Tibial nerve (tissue), 4 donors: ENCODE data around the gene ADAT3. TPM values are rescaled to one million over a fixed set of nuclear protein-coding genes. Genes with fewer than 3 reads are reported as not detected.

Experiments used
- DNase-seq, 2 donors: peaks; one replicate each; pipeline ENCODE4 v3.0.0-alpha.2; 2019; ENCODE audit warnings: low spot score in 2 of 2
- H3K27ac ChIP-seq, 4 donors: fragments of 200-600 bp; sonication (generic) in 3 of 4; one replicate each; pipeline ENCODE4 v1.5.1; 2017 to 2019; ENCODE audit warnings: mild to moderate bottlenecking in 1 of 4
- H3K27me3 ChIP-seq, 2 donors: fragments of 200-600 bp; sonication (generic) in 1 of 2; one replicate each; pipeline versions ENCODE4 v1.5.1 to v1.6.0; 2017 to 2019
- H3K36me3 ChIP-seq, 3 donors: fragments of 200-600 bp; sonication (generic); one replicate each; pipeline ENCODE4 v1.5.1; 2018 to 2019
- H3K4me1 ChIP-seq, 4 donors: fragments of 200-600 bp; sonication (generic) in 3 of 4; one replicate each; pipeline ENCODE4 v1.5.1; 2017 to 2019
- H3K4me3 ChIP-seq, 4 donors: fragments of 200-600 bp; sonication (generic) in 3 of 4; one replicate each; pipeline ENCODE4 v1.5.1; 2017 to 2019; ENCODE audit warnings: mild to moderate bottlenecking in 1 of 4, moderate library complexity in 1 of 4
- H3K9me3 ChIP-seq, 4 donors: fragments of 200-600 bp; sonication (generic) in 3 of 4; one replicate each; pipeline ENCODE4 v1.5.1; 2017 to 2019
- EP300 ChIP-seq, 2 donors: sonication (generic); formaldehyde crosslinking; IDR thresholded peaks; one replicate each; pipeline ENCODE4 v1.6.1; 2017; ENCODE audit warnings: antibody characterized with exemption in 2 of 2, mild to moderate bottlenecking in 1 of 2
- POLR2A ChIP-seq, 2 donors: fragments of 450-650 bp; IDR thresholded peaks; one replicate each; pipeline ENCODE4 v1.6.1; 2017; ENCODE audit warnings: antibody characterized with exemption in 2 of 2, mild to moderate bottlenecking in 2 of 2, moderate library complexity in 2 of 2
- WGBS, 2 donors: methylation state at CpG; one replicate each; pipeline ENCODE4 v1.1.5; 2018; 5-methylcytosine and 5-hydroxymethylcytosine counted together
- total RNA-seq, 4 donors: library from RNA; depleted of rRNA; stranded (reverse); fragments of >200 nt; gene quantifications; one replicate each; pipeline ENCODE4 v1.1.0, GENCODE V29; 2016
- TF ChIP-seq, protein P1 (sequence below), 5 experiments: fragments of 200-600 bp in 3 of 5; fragments of 450-650 bp in 2 of 5; sonication (generic) in 3 of 5; IDR thresholded peaks; one replicate each; pipeline ENCODE4 v1.5.1; 2016 to 2019; ENCODE audit warnings: antibody characterized with exemption in 5 of 5, mild to moderate bottlenecking in 3 of 5, moderate library complexity in 2 of 5

Gene ADAT3
- total RNA-seq, 4 donors from 2014 or later, result 2.4 to 8.7 (median 4.8) TPM

DNA sequence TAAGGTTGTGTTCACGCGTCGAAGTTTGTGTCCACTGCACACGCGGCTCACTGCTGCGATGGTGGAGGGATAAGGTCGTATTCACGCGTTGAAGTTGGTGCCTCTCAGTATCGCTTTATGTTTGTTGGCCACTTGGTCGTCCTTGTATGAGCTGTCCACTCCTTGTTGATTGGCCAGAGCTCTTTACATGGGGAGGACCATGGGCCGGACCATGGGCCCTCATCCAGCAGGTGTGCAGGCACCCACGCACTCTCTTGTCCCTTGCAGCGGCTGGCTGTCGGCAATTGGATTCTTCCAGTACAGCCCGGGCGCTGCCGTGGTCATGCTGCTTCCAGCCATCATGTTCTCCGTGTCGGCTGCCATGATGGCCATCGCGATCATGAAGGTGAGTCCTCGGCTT, 17.6 kb downstream of the ADAT3 start:
- 92 to 93% methylated on average over 23 of the region's 23 CpGs for WGBS, 2 donors
- H3K27ac ChIP-seq, result no peak overlapping the region
- no peak for TF ChIP-seq POLR2A (IDR thresholded peaks at IDR 0.05)
- TF ChIP-seq, protein P1, sequence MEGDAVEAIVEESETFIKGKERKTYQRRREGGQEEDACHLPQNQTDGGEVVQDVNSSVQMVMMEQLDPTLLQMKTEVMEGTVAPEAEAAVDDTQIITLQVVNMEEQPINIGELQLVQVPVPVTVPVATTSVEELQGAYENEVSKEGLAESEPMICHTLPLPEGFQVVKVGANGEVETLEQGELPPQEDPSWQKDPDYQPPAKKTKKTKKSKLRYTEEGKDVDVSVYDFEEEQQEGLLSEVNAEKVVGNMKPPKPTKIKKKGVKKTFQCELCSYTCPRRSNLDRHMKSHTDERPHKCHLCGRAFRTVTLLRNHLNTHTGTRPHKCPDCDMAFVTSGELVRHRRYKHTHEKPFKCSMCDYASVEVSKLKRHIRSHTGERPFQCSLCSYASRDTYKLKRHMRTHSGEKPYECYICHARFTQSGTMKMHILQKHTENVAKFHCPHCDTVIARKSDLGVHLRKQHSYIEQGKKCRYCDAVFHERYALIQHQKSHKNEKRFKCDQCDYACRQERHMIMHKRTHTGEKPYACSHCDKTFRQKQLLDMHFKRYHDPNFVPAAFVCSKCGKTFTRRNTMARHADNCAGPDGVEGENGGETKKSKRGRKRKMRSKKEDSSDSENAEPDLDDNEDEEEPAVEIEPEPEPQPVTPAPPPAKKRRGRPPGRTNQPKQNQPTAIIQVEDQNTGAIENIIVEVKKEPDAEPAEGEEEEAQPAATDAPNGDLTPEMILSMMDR (IDR thresholded peaks at IDR 0.05), result no peak
- TF ChIP-seq EP300 (IDR thresholded peaks at IDR 0.05), result no peak
- no peaks in the 10 kb centered on the region for H3K27me3 ChIP-seq
- no peaks in the 10 kb centered on the region for H3K4me1 ChIP-seq
- H3K9me3 ChIP-seq, result no peaks in the 10 kb centered on the region
- no peak for DNase-seq
- H3K4me3 ChIP-seq, result no peak overlapping the region
- peaks cover 0 to 79% (median 5%) of the 10 kb centered on the region in 3 donors for H3K36me3 ChIP-seq

- Histone ChIP-seq H3K9me3 (no peaks in the 10 kb centered on the region), H3K4me1 (no peaks in the 10 kb centered on the region), H3K36me3 (peaks cover 0 to 73% (median 5%) of the 10 kb centered on the region in 3 donors), H3K4me3 (no peak overlapping the region), H3K27me3 (no peaks in the 10 kb centered on the region), H3K27ac (no peak overlapping the region)
- no peak for DNase-seq
- TF ChIP-seq, protein P1 (IDR thresholded peaks at IDR 0.05), result no peak
- TF ChIP-seq POLR2A (IDR thresholded peaks at IDR 0.05) (no peak), EP300 (IDR thresholded peaks at IDR 0.05) (no peak)
- WGBS, 2 donors, result 82 to 86% methylated on average over 8 of the region's 8 CpGs
These were observed 18.1 kb downstream of the ADAT3 start for GRCh38 chr19:1923319-1923718.

DNA sequence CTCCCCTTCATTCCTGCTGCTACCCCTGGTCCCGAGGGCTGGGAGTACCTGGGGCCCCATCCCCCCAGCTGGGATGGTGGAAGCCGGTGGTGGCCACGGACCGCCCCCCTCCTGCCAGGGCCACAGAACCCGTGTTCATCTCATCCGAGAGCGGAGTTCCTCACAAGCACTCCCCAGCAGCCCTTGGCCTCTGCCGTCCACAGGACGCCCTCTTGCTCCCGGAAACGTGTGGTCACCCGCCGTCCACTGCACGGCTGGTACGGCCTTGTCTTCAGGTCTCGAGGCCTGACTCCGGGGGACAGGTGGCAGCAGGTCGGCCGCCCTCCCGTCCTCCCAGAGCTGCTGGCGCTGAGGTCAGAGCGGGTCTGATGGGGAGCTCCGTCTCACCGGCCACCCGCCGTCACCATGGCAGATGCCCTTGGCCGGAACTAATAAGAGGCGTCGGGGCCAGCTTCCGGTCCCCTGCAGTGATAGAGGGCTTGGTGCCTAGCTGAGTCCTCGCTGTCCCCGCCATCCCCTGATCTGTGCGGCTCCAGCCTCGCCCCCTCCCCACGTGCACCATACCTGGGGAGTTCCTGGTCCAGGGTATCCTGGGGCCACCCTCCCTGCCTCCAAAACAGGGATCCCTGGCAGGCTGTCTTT, 19.2 kb downstream of the ADAT3 start:
- WGBS, 2 donors, result 90 to 91% methylated on average over 23 to 26 of the region's 35 CpGs
- Histone ChIP-seq H3K36me3 (peaks cover 0 to 62% (median 5%) of the 10 kb centered on the region in 3 donors), H3K4me1 (peaks cover 0 to 6% (median 2%) of the 10 kb centered on the region in 4 donors), H3K4me3 (no peak overlapping the region), H3K9me3 (no peaks in the 10 kb centered on the region), H3K27me3 (no peaks in the 10 kb centered on the region), H3K27ac (peak overlapping the region in 1 of 4 donors; percentile 22)
- TF ChIP-seq POLR2A (IDR thresholded peaks at IDR 0.05) (no peak), EP300 (IDR thresholded peaks at IDR 0.05) (no peak)
- TF ChIP-seq, protein P1 (IDR thresholded peaks at IDR 0.05), result no peak
- no peak for DNase-seq

DNA sequence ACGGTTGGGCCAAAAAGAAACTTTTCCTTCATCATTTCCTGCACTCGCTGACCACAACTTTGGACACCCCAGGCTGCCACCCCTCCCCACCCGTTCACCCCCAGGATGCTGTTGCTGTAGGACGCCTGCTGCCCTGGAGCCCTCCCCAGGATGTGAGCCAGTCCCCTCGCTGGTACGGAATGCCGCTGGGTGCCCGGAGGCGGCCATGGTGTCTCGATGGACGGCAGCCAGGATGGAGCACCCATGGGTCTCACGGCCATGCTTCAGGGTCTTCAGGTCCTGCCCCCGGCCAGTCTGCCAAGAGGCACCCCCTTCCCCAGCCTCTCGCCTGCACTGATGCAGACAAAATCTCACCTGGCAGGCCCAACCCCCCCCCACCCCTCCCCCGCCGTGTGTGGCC, 20.3 kb downstream of the ADAT3 start:
- no peak for DNase-seq
- Histone ChIP-seq H3K4me3 (no peak overlapping the region), H3K9me3 (no peaks in the 10 kb centered on the region), H3K36me3 (peaks cover 0 to 51% (median 5%) of the 10 kb centered on the region in 3 donors), H3K27me3 (no peaks in the 10 kb centered on the region), H3K4me1 (peaks cover 0 to 17% (median 9%) of the 10 kb centered on the region in 4 donors), H3K27ac (no peak overlapping the region)
- 86 to 87% methylated on average over 16 of the region's 16 CpGs for WGBS, 2 donors
- TF ChIP-seq, protein P1 (IDR thresholded peaks at IDR 0.05), result no peak
- TF ChIP-seq POLR2A (IDR thresholded peaks at IDR 0.05) (no peak), EP300 (IDR thresholded peaks at IDR 0.05) (no peak)

DNA sequence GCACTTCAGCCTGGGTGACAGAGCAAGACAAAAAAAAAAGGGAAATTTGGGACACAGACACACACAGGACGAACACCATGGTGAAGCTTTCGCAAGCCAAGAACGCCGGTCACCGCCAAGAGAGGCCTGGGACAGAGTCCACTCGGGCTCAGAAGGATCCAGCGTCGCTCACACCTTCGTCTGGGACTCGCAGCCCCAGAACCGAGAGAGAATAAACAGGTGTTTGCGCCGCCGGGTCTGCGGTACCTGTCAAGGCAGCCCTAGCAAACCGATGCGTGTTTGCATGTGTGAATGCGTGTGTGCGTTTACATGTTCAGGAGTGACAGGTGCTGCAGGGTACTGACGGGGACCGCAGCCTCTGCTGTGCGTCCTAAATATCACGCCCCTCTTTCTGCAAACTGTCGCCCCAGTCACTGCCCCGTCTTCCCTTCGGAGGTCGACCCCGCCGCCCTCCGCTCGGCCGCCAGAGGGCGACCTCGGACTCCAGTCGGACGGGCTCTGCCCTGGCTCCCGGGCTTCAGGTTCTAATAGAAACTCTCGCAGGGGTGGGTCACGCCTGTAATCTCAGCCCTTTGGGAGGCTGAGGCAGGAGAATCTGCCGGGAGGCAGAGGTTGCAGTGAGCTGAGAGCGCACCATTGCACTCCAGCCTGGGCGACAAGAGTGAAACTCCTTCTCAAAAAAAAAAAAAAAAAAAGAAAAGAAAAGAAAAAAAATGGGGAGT, 24.0 kb downstream of the ADAT3 start:
- WGBS, 2 donors, result 16 to 21% methylated on average over 34 to 41 of the region's 42 CpGs

More for the DNA sequence above, 24.0 kb downstream of the ADAT3 start:
- Histone ChIP-seq H3K36me3 (peaks cover 0 to 16% (median 5%) of the 10 kb centered on the region in 3 donors), H3K4me3 (peak overlapping the region in 3 of 4 donors; percentile 32 to 43 (median 39)), H3K27ac (peak overlapping the region in 1 of 4 donors; percentile 26), H3K4me1 (peaks cover 0 to 17% (median 9%) of the 10 kb centered on the region in 4 donors), H3K27me3 (no peaks in the 10 kb centered on the region), H3K9me3 (no peaks in the 10 kb centered on the region)
- TF ChIP-seq, protein P1 (IDR thresholded peaks at IDR 0.05), result peak; percentile 88 to 94 (median 92)
- TF ChIP-seq EP300 (IDR thresholded peaks at IDR 0.05), result peak; percentile 27 to 60
- TF ChIP-seq POLR2A (IDR thresholded peaks at IDR 0.05), result no peak
- DNase-seq, result peak; percentile 68 to 73
